GM21423 (cell line): ENCODE results near the gene MYO5C.
A peak's percentile ranks its signal among the peaks of the same experiment; 100 is the strongest.
"Not testable (repeated sequence)": the region's sequence is repeated elsewhere in the genome, so short reads cannot be mapped to it uniquely, and the experiment has no call there.

Experiments used
- ATAC-seq: cut with Tn5 transposase; IDR thresholded peaks from one replicate; pipeline ENCODE4 v1.9.1; 2021; ENCODE audit warnings: mild to moderate bottlenecking, moderate library complexity; ENCODE audit not compliant: unreplicated experiment

Gene MYO5C

GRCh38 chr15:52243697-52244555 lies 51.7 kb downstream of the MYO5C start:
- ATAC-seq = no peak

DNA sequence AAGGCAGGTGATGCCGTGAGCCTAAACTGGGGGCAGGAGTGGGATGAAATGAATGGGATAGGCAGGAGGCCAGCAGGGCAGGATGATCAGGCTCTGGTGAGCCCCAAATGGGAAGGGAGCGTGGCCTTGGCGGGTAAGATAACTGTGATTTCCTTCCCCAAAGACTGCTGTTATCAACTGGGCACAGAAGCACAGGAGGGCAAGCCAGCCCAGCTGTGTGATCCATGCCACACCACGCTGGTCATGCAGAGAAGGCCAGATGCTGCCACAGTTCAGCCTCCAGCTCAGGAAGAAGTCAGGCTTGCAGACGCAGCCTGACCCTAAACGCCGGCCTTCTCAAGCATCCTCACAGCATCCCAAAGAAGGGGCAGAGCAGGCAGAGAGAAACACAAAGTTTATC lies 52.3 kb downstream of the MYO5C start:
- no peak for ATAC-seq

GRCh38 chr15:52241489-52241888 lies 54.1 kb downstream of the MYO5C start:
- no peak for ATAC-seq

GRCh38 chr15:52240166-52240565 lies 55.4 kb downstream of the MYO5C start:
- no peak for ATAC-seq

- not testable (repeated sequence) for ATAC-seq
Observed at GRCh38 chr15:52238989-52239525, 56.5 kb downstream of the MYO5C start.

DNA sequence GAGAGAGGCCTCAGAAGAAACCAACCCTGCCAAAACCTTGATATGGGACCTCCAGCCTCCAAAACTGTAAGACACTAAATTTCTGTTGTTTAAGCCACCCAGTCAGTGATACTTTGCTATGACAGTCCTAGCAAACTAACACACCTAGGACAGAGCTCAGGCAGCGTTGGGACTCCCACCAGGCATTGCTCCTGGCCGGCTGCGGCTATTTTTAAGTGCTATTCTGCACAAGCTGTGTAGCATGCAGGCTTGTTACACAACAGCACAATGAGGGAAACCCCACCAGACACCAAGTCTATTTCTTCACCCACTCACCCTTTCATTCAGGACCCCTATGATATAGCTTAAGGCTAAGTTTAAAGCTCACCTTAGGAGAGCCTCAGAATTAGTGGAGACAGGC lies 57.5 kb downstream of the MYO5C start:
- no peak for ATAC-seq

DNA sequence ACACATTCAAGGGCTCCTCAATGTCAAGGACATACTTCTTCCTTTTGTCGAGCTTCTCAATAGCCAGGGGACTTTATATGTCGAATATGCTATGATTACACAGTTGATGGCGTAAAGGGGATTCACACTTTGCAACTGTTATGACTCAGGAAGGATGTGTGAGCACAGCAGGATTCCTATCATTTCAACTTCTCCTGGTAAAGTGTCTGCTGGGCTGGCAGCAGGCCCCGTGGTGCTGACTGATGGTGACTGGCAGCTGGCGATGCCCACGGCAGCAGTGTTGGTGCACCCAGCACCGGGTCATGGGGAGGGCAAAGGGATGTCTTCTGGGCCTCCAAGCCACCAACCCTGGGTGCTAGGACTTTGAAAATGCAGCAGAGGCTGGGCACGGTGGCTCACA lies 59.6 kb downstream of the MYO5C start:
- ATAC-seq = no peak

GRCh38 chr15:52234596-52235541 lies 60.7 kb downstream of the MYO5C start:
- ATAC-seq = peak; percentile 42

- ATAC-seq = peak; percentile 31
Observed at GRCh38 chr15:52233405-52233804, 62.2 kb downstream of the MYO5C start.

GRCh38 chr15:52232327-52232726 lies 63.3 kb downstream of the MYO5C start:
- ATAC-seq = peak; percentile 58

DNA sequence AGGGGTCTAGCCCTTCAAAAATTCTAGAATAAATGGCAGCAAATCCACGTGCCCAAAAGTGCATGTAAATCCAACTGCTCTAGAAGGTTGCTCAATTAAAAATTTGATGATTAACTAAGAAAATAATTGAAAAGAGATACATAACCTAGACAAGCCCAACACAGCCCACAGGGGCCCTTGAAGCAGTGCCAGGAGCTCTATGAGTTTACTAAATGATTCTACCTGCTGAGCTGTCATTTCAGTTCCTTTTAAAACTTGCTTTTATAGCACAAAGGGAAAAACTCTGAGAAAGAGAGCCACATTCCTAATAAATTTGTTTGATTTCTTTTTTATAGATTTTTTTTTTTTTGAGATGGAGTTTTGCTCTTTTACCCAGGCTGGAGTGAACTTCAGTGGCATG lies 65.5 kb downstream of the MYO5C start:
- ATAC-seq = no peak

- ATAC-seq = peak; percentile 34
Observed at GRCh38 chr15:52228921-52229320, 66.7 kb downstream of the MYO5C start.

GRCh38 chr15:52227456-52227855 lies 68.1 kb downstream of the MYO5C start:
- peak; percentile 73 for ATAC-seq

GRCh38 chr15:52225230-52225629 lies 70.4 kb downstream of the MYO5C start:
- ATAC-seq = no peak

DNA sequence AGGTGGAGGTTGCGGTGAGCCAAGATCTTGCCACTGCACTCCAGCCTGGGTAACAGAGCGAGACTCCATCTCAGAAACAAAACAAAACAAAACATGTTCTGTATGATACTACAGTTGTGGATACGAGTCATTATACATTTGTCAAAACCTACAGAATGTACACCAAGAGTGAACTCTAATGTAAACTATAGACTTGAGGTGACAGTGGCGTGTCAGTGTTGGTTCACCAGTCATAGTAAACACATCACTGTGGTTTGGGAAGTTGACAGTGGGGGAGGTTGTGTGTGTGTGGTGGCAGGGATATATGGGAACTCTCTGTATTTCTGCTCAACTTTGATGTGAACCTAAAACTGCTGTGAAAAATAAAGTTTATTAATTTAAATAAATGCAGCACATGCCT lies 71.4 kb downstream of the MYO5C start:
- ATAC-seq = no peak

DNA sequence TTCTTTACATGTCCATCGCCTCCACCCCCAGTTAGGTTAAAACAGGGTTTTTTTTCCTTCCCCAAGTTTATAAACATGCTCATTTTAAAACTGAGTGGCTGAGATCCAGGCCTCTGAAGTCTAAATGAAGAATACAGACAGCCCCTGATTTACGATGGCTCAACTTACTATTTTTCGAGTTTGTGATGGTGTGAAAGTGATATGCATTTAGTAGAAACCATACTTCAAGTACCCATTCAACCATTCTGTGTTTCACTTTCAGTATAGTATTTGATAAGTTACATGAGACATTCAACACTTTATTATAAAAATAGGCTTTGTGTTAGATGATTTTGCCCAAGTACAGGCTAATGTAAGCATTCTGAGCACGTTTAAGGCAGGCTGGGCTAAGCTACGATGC lies 73.9 kb downstream of the MYO5C start:
- peak; percentile 43 for ATAC-seq

DNA sequence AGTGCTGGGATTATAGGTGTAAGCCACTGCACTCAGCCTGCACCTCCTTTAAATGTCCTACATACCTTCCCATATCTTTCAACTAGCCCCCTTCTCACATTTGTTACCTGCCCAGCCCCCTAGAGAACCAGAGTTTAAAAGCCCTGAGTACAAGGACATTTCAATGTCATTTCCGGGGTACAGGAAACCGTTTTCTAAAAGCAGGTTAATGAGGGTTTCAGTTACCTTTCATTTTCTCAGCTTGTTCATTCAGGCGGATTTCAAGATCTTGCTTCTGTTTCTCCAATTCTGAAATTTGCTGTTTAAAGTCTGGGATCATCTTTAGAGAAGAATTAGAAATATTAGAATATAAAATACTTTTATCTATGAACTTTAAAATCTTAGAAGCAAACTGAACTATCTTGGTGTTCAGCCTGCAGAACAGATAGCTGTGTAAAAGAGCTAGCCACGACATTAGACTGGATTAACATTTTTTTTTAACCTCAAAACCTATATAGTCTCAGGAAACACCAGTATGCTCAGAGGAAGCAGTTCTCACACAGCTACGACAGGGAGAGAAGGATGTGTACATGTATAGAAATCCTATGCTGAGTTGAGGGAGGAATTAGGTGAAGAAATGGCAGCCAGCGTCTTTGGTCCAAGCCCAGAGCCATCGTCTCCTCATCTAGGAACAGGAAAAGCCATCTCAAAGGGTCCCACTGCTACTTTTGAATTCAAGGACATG lies 74.5 kb downstream of the MYO5C start:
- no peak for ATAC-seq

DNA sequence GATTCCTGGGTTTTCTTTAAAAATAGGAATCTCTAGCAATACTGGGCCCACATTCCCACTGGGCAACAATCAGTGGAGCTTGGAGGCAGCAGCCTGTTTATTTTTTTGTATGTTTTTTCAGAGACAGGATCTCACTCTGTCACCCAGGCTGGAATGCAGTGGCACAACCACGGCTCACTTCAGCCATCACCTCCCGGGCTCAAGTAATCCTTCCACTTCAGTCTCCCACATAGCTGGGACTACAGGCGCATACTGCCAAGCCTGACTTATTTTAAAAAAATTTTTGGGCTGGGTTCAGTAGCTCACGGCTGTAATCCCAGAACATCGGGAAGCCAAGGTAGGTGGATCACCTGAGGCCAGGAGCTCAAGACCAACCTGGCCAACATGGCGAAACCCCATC lies 75.4 kb downstream of the MYO5C start:
- ATAC-seq = no peak

GRCh38 chr15:52218816-52219215 lies 76.8 kb downstream of the MYO5C start:
- ATAC-seq = no peak

DNA sequence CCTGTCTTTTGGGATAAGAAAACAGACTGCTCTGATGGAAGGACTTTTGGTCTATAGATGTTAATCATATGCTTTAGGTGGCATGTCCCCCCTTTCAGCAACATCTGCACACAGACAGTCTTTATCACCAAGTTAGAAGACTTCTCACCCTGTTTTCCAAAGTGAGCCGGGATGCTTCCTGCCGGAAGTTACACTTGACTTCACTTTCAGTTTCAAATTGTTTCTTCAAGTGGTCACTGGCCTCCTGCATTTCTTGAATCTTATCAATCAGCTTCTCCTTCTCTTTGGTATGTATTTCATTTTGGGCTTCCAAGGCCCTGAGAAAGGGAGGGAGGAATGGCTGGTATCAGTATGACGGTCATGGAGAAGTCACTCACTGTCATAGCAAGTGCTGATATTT lies 77.2 kb downstream of the MYO5C start:
- ATAC-seq = no peak

- ATAC-seq = no peak
Observed at GRCh38 chr15:52217186-52217585, 78.4 kb downstream of the MYO5C start.
